Measurements from ENCODE around the gene AMDHD2. TPM values are rescaled to one million over a fixed set of nuclear protein-coding genes. Genes with fewer than 3 reads are reported as not detected.

The AMDHD2 gene
- total and polyA plus RNA-seq, 2 of the 13 experiments (the other 11 are each of a cell fraction or from before 2014, with no cell fraction given): 33.5 to 39.1 TPM

DNA sequence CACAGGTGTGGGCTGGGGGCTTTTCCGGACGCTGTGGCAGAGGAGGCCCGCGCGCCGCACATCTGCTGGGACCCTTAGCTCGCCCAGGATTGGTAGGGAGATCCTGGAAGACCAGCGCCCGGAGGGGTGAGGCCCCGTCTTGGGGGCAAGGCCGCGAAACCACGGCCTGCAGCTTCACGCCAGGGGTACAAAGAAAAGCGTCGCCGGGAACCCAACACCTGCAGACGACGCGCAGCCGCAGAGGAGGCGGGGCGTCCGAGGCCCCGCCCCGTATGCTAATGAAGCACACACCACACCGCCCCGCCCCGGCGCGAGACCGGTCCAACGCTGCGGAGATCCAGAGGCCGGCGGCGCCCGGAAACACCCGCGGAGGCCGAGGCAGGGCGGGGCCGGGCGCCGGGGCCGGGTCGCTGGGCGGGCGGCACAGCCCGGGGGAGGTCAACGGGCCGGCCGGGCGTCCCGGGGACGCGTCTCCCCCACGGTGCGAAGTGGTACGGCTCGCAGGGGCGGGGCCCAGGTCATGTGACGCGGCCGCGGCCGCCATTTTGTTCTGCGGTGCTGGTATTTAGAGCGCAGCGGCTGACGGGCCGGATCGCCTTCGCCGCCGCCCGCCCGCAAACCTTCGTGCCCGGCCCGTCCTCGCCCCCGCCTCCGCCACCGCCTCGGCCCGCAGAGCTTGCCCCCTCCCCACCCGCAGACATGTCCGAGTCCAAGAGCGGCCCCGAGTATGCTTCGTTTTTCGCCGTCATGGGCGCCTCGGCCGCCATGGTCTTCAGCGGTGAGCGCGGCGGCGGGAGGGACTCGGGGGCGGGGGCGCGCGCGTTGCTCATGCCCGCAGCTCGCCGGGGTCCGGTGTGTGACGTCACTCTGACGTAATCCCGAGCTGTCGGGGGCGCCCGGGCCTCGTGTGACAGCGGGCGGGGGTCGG lies 6.5 kb upstream of the AMDHD2 start, which contains the start of gene ATP6V0C (continued):
- peak; percentile 37; the same call in 1 of the 2 replicates for TF ChIP-seq THAP9 (CRISPR knock-in tag; IDR thresholded peaks at IDR 0.05; ENCODE audit: borderline replicate concordance)
- no peak for TF ChIP-seq CBX5 (CRISPR knock-in tag; IDR thresholded peaks at IDR 0.05; ENCODE audit: borderline replicate concordance)
- TF ChIP-seq, protein P1, sequence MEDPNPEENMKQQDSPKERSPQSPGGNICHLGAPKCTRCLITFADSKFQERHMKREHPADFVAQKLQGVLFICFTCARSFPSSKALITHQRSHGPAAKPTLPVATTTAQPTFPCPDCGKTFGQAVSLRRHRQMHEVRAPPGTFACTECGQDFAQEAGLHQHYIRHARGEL (CRISPR knock-in tag; IDR thresholded peaks at IDR 0.05): 0 out of 2 replicates have a peak, but pooled peaks have one; percentile 20
- peak; percentile 80 for TF ChIP-seq USF2 (IDR thresholded peaks at IDR 0.05; ENCODE audit: low read depth, low read length)
- TF ChIP-seq USF2 (CRISPR knock-in tag; IDR thresholded peaks at IDR 0.05; ENCODE audit: borderline replicate concordance): peak; percentile 64; the same call in 1 of the 2 replicates
- TF ChIP-seq ZNF530 (CRISPR knock-in tag; IDR thresholded peaks at IDR 0.05; ENCODE audit: low read depth): no peak
- TF ChIP-seq, protein P2, sequence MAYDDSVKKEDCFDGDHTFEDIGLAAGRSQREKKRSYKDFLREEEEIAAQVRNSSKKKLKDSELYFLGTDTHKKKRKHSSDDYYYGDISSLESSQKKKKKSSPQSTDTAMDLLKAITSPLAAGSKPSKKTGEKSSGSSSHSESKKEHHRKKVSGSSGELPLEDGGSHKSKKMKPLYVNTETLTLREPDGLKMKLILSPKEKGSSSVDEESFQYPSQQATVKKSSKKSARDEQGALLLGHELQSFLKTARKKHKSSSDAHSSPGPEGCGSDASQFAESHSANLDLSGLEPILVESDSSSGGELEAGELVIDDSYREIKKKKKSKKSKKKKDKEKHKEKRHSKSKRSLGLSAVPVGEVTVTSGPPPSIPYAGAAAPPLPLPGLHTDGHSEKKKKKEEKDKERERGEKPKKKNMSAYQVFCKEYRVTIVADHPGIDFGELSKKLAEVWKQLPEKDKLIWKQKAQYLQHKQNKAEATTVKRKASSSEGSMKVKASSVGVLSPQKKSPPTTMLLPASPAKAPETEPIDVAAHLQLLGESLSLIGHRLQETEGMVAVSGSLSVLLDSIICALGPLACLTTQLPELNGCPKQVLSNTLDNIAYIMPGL (CRISPR knock-in tag; IDR thresholded peaks at IDR 0.05; ENCODE audit: borderline replicate concordance in 1 of 2, low read depth in 1 of 2): peak in 1 of 2 experiments; percentile 43; a peak in 1 of 4 replicates
- no peak for TF ChIP-seq PRDM15 (CRISPR knock-in tag; IDR thresholded peaks at IDR 0.05)
- TF ChIP-seq, protein P3, sequence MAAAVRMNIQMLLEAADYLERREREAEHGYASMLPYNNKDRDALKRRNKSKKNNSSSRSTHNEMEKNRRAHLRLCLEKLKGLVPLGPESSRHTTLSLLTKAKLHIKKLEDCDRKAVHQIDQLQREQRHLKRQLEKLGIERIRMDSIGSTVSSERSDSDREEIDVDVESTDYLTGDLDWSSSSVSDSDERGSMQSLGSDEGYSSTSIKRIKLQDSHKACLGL (CRISPR knock-in tag; IDR thresholded peaks at IDR 0.05): no peak; the same call in 1 of the 2 replicates
- TF ChIP-seq TARDBP (CRISPR knock-in tag; IDR thresholded peaks at IDR 0.05): no peak
- no peak for TF ChIP-seq MEF2D (CRISPR knock-in tag; IDR thresholded peaks at IDR 0.05)
- 0 out of 2 replicates have a peak, but pooled peaks have one; percentile 13 for TF ChIP-seq ATF7-NPFF (CRISPR knock-in tag; IDR thresholded peaks at IDR 0.05; ENCODE audit: low read depth)
- peak; percentile 99 for TF ChIP-seq CREB1 (IDR thresholded peaks at IDR 0.05)
- TF ChIP-seq CREB1 (CRISPR knock-in tag; IDR thresholded peaks at IDR 0.05): no peak
